ENCODE results near the gene LRIT3.
A peak's percentile ranks its signal among the peaks of the same experiment; 100 is the strongest.

The LRIT3 gene

DNA sequence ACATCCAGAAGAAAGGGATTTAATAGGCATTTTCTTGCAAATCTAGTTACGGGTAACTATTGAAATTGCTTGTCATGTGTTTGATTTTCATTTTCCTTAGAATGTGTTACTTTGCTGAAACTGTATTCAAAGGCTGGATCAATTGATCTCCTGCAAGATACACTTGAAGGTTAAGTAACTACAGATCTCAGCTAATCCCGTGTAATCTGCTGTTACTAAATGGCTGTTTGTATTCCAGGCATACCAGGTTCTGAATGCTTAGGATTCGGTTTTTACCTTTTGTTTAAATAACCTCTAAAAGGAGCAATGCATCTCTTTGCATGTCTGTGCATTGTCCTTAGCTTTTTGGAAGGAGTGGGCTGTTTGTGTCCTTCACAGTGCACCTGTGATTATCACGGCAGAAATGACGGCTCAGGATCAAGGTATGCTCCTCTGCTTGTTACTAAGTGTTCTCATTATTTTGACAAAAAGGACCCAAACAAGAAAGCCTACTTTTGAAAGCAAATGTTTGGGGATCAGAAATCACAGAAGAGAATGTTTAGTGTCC, at the start of gene LRIT3:
Gene LRIT3 (plus strand): TSS at position 212 of the 547 bp plus-strand sequence. CDS start 95 bp downstream, at position 307.
- Histone ChIP-seq H3K4me3 (ENCODE audit: low read depth, low read length) (no peak within 1 kb of the TSS), H3K36me3 (ENCODE audit: control insufficient read depth, insufficient read depth, low read length) (no peaks in the 10 kb centered on the region), H3K79me2 (no peaks in the 10 kb centered on the region), H3K27me3 (ENCODE audit: control insufficient read depth, insufficient read depth, low read length) (no peaks in the 10 kb centered on the region), H3K9ac (no peak within 1 kb of the TSS), H3K27ac (no peak within 1 kb of the TSS), H2AFZ (no peak within 1 kb of the TSS), H3K9me3 (ENCODE audit: control insufficient read depth, low read length) (no peaks in the 10 kb centered on the region), H3K4me1 (no peaks in the 10 kb centered on the region), H3K4me2 (ENCODE audit: low read length) (no peak within 1 kb of the TSS)
- TF ChIP-seq, protein P1, sequence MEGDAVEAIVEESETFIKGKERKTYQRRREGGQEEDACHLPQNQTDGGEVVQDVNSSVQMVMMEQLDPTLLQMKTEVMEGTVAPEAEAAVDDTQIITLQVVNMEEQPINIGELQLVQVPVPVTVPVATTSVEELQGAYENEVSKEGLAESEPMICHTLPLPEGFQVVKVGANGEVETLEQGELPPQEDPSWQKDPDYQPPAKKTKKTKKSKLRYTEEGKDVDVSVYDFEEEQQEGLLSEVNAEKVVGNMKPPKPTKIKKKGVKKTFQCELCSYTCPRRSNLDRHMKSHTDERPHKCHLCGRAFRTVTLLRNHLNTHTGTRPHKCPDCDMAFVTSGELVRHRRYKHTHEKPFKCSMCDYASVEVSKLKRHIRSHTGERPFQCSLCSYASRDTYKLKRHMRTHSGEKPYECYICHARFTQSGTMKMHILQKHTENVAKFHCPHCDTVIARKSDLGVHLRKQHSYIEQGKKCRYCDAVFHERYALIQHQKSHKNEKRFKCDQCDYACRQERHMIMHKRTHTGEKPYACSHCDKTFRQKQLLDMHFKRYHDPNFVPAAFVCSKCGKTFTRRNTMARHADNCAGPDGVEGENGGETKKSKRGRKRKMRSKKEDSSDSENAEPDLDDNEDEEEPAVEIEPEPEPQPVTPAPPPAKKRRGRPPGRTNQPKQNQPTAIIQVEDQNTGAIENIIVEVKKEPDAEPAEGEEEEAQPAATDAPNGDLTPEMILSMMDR (IDR thresholded peaks at IDR 0.05) = no peak

- no peak overlapping the region for H3K4me3 ChIP-seq (ENCODE audit: low read depth, low read length)
- TF ChIP-seq, protein P1 (IDR thresholded peaks at IDR 0.05) = no peak
- no peaks in the 10 kb centered on the region for H3K4me1 ChIP-seq
- no peak overlapping the region for H3K9ac ChIP-seq
- H3K9me3 ChIP-seq (ENCODE audit: control insufficient read depth, low read length) = no peaks in the 10 kb centered on the region
- no peak overlapping the region for H2AFZ ChIP-seq
- no peaks in the 10 kb centered on the region for H3K27me3 ChIP-seq (ENCODE audit: control insufficient read depth, insufficient read depth, low read length)
- H3K27ac ChIP-seq = no peak overlapping the region
- H3K79me2 ChIP-seq = no peaks in the 10 kb centered on the region
- H3K36me3 ChIP-seq (ENCODE audit: control insufficient read depth, insufficient read depth, low read length) = no peaks in the 10 kb centered on the region
- no peak overlapping the region for H3K4me2 ChIP-seq (ENCODE audit: low read length)
Observed at GRCh38 chr4:109798866-109799265, 49.0 kb upstream of the LRIT3 start.

DNA sequence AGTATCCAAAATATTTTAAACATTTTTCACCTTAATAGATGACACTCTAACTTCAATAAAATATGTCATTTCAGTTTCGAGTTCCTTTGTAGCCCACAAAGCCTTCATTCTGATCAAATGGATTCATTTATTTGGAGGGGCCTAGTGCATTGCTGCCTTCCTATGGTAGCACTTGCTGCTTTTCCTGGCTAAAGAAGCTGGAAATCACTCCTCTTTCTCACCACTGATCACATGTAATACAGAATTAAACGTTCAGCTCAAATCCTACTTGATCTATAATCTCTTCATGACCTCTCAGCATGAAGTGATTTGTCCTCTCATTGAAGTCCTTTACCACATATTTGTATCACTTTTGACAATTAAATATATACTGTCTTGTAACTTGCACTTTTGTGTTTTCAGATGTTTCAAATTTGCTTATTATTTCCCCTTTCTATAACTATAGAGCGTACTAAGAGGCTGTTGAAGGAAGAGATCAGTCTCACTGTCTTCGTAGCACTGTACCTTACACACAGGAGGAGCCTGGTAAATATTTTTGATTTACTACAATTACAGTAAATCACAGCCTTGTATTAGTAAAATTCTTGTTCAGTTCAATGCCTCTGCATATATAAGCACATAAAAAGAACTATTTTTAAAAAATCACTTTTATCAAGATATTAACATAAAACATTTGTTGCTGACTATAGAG, 46.7 kb upstream of the LRIT3 start:
- Histone ChIP-seq H3K79me2 (no peaks in the 10 kb centered on the region), H3K36me3 (ENCODE audit: control insufficient read depth, insufficient read depth, low read length) (no peaks in the 10 kb centered on the region), H3K27ac (peak overlapping the region; percentile 29), H2AFZ (no peak overlapping the region), H3K27me3 (ENCODE audit: control insufficient read depth, insufficient read depth, low read length) (no peaks in the 10 kb centered on the region), H3K4me3 (ENCODE audit: low read depth, low read length) (peak overlapping the region; percentile 7), H3K4me2 (ENCODE audit: low read length) (no peak overlapping the region), H3K4me1 (no peaks in the 10 kb centered on the region), H3K9me3 (ENCODE audit: control insufficient read depth, low read length) (no peaks in the 10 kb centered on the region), H3K9ac (no peak overlapping the region)
- TF ChIP-seq, protein P1 (IDR thresholded peaks at IDR 0.05) = no peak

- Histone ChIP-seq H3K9me3 (ENCODE audit: control insufficient read depth, low read length) (no peaks in the 10 kb centered on the region), H3K27ac (peak within 1 kb of the TSS; percentile 29), H3K4me2 (ENCODE audit: low read length) (no peak within 1 kb of the TSS), H2AFZ (no peak within 1 kb of the TSS), H3K36me3 (ENCODE audit: control insufficient read depth, insufficient read depth, low read length) (no peaks in the 10 kb centered on the region), H3K27me3 (ENCODE audit: control insufficient read depth, insufficient read depth, low read length) (no peaks in the 10 kb centered on the region), H3K4me3 (ENCODE audit: low read depth, low read length) (peak within 1 kb of the TSS; percentile 7), H3K9ac (no peak within 1 kb of the TSS), H3K79me2 (no peaks in the 10 kb centered on the region), H3K4me1 (no peaks in the 10 kb centered on the region)
- TF ChIP-seq, protein P1 (IDR thresholded peaks at IDR 0.05) = no peak
Observed at GRCh38 chr4:109801895-109802319, 46.0 kb upstream of the LRIT3 start, which contains the start of gene CFI. TSS of gene CFI (minus strand) at chr4:109801999. CDS start at chr4:109801971, 28 bp downstream.

Measured in parathyroid adenoma (tissue), 2 donors.